Ishikawa (cell line): Measurements from ENCODE around the gene ITPRIPL1.

Experiments used
- CEBPB ChIP-seq: IDR thresholded peaks from 2 replicates; pipeline ENCODE4 v1.6.1; 2012
- CREB1 ChIP-seq: IDR thresholded peaks from 2 replicates; pipeline ENCODE4 v1.6.1; 2012; ENCODE audit warnings: low read depth
- EGR1 ChIP-seq: IDR thresholded peaks from 2 replicates; pipeline ENCODE4 v1.6.1; 2012
- EP300 ChIP-seq: IDR thresholded peaks from 2 replicates; pipeline ENCODE4 v1.6.1; 2012; ENCODE audit warnings: borderline replicate concordance
- FOXM1 ChIP-seq: IDR thresholded peaks from 2 replicates; pipeline ENCODE4 v1.6.1; 2012; ENCODE audit warnings: low read depth, borderline replicate concordance
- NFIC ChIP-seq: IDR thresholded peaks from 2 replicates; pipeline ENCODE4 v1.6.1; 2012
- RAD21 ChIP-seq: IDR thresholded peaks from 2 replicates; pipeline ENCODE4 v1.6.1; 2012; ENCODE audit warnings: low read depth
- REST ChIP-seq: IDR thresholded peaks from 2 replicates; pipeline ENCODE4 v1.6.1; 2012; ENCODE audit warnings: low read depth, mild to moderate bottlenecking
- TAF1 ChIP-seq: IDR thresholded peaks from 2 replicates; pipeline ENCODE4 v1.6.1; 2012; ENCODE audit warnings: low read depth, mild to moderate bottlenecking
- TCF12 ChIP-seq: IDR thresholded peaks from 2 replicates; pipeline ENCODE4 v1.6.1; 2012; ENCODE audit warnings: low read depth
- TEAD4 ChIP-seq: IDR thresholded peaks from 2 replicates; pipeline ENCODE4 v1.6.1; 2012
- USF1 ChIP-seq: IDR thresholded peaks from 2 replicates; pipeline ENCODE4 v1.6.1; 2012
- YY1 ChIP-seq: IDR thresholded peaks from 2 replicates; pipeline ENCODE4 v1.6.1; 2012; ENCODE audit warnings: low read depth
- TF ChIP-seq, protein P1 (sequence below): IDR thresholded peaks from 2 replicates; pipeline ENCODE4 v1.6.1; 2012

- no peak for TF ChIP-seq YY1
- TF ChIP-seq, protein P1, sequence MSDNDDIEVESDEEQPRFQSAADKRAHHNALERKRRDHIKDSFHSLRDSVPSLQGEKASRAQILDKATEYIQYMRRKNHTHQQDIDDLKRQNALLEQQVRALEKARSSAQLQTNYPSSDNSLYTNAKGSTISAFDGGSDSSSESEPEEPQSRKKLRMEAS, result no peak
- no peak for TF ChIP-seq TAF1
- TF ChIP-seq REST, result no peak
- no peak for TF ChIP-seq FOXM1
- no peak for TF ChIP-seq EP300
- no peak for TF ChIP-seq CEBPB
- no peak for TF ChIP-seq RAD21
- TF ChIP-seq CREB1, result no peak
- no peak for TF ChIP-seq NFIC
- no peak for TF ChIP-seq TEAD4
- no peak for TF ChIP-seq USF1
- TF ChIP-seq EGR1, result no peak
- no peak for TF ChIP-seq TCF12
Observed at GRCh38 chr2:96317584-96317997, 7.5 kb upstream of the ITPRIPL1 start.
